Fibroblast of the aortic adventitia (primary cell): Measurements from ENCODE around the gene RTCB. TPM values are rescaled to one million over a fixed set of nuclear protein-coding genes. Genes with fewer than 3 reads are reported as not detected.

Source experiments
- DNase-seq: peaks from one replicate; pipeline ENCODE4 v3.0.0-alpha.2; 2010; ENCODE audit warnings: low read depth
- H3K4me3 ChIP-seq: 2 replicates; pipeline ENCODE4 v1.5.1; 2011; ENCODE audit warnings: low read depth, mild to moderate bottlenecking, control low read depth, low read length, moderate library complexity
- CTCF ChIP-seq: IDR thresholded peaks from 2 replicates; pipeline ENCODE4 v1.5.1; 2011; ENCODE audit warnings: mild to moderate bottlenecking, low read length, control low read depth, inconsistent platforms; ENCODE audit not compliant: insufficient read depth
- small RNA-seq: library from RNA; depleted of rRNA; stranded (forward); fragments of <200 nt; gene quantifications from one replicate; pipeline ENCODE3, GENCODE V24; 2012
- total RNA-seq: library from RNA; depleted of rRNA; stranded (reverse); fragments of >200 nt; gene quantifications from 2 replicates; pipeline ENCODE4 v1.2.3, GENCODE V29; 2012; ENCODE audit warnings: low replicate concordance

The RTCB gene
- total RNA-seq, 1 donor = 74.8 TPM

- H3K4me3 ChIP-seq = no peak overlapping the region
- no peak for TF ChIP-seq CTCF
- no peak for DNase-seq
Observed at GRCh38 chr22:32342977-32343376, 69.1 kb downstream of the RTCB start.

GRCh38 chr22:32341122-32341740, 70.8 kb downstream of the RTCB start:
- TF ChIP-seq CTCF = no peak
- DNase-seq = no peak
- H3K4me3 ChIP-seq = no peak overlapping the region

GRCh38 chr22:32340411-32340810, 71.6 kb downstream of the RTCB start:
- TF ChIP-seq CTCF = no peak

GRCh38 chr22:32339190-32340012, 72.6 kb downstream of the RTCB start:
- no peak overlapping the region for H3K4me3 ChIP-seq
- no peak for DNase-seq
- no peak for TF ChIP-seq CTCF

More at GRCh38 chr22:32340411-32340810, 71.6 kb downstream of the RTCB start:
- DNase-seq = no peak
- no peak overlapping the region for H3K4me3 ChIP-seq

GRCh38 chr22:32338757-32339156, 73.3 kb downstream of the RTCB start:
- no peak for DNase-seq
- no peak for TF ChIP-seq CTCF
- H3K4me3 ChIP-seq = no peak overlapping the region

Small RNAs within 50 kb of the gene (small RNA-seq; reads per million reads assigned to genes)
- gene AL021937.2 (not detected), gene IGLVIVOR22-2 (not detected), gene RF02171 (not detected), gene RF02172 (not detected)

Other genes starting within 250 kb of the RTCB start
- gene RFPL2, start 207.2 kb downstream of the RTCB start, total RNA-seq = not detected in 2 replicates
- gene SLC5A4, start 156.9 kb downstream of the RTCB start, total RNA-seq = not detected in 2 replicates
- gene RFPL3, start 54.4 kb downstream of the RTCB start, total RNA-seq = not detected in 2 replicates
- not detected in 2 replicates for gene BPIFC, start 52.2 kb upstream of the RTCB start, total RNA-seq
- 51.8 and 67.4 TPM in 2 replicates for gene FBXO7, start 62.6 kb upstream of the RTCB start, total RNA-seq